Tibial nerve (tissue), 3 donors: ENCODE measurements around the gene NCF2.

ENCODE experiments used
- CTCF ChIP-seq, 5 experiments: fragments of 200-600 bp in 3 of 5; fragments of 450-650 bp in 2 of 5; sonication (generic) in 3 of 5; IDR thresholded peaks; one replicate each; pipeline ENCODE4 v1.5.1; 2016 to 2019; ENCODE audit warnings: antibody characterized with exemption in 5 of 5, mild to moderate bottlenecking in 3 of 5, moderate library complexity in 2 of 5
- POLR2A ChIP-seq, 2 donors: fragments of 450-650 bp; IDR thresholded peaks; one replicate each; pipeline ENCODE4 v1.6.1; 2017; ENCODE audit warnings: antibody characterized with exemption in 2 of 2, mild to moderate bottlenecking in 2 of 2, moderate library complexity in 2 of 2

GRCh38 chr1:183577897-183578465, 12.3 kb downstream of the NCF2 start:
- TF ChIP-seq POLR2A (IDR thresholded peaks at IDR 0.05) (no peak), CTCF (IDR thresholded peaks at IDR 0.05) (no peak)
